ENCODE measurements around the gene M1AP.
A peak's percentile ranks its signal among the peaks of the same experiment; 100 is the strongest.
"Not testable (repeated sequence)": the region's sequence is repeated elsewhere in the genome, so short reads cannot be mapped to it uniquely, and the experiment has no call there.

Gene M1AP

DNA sequence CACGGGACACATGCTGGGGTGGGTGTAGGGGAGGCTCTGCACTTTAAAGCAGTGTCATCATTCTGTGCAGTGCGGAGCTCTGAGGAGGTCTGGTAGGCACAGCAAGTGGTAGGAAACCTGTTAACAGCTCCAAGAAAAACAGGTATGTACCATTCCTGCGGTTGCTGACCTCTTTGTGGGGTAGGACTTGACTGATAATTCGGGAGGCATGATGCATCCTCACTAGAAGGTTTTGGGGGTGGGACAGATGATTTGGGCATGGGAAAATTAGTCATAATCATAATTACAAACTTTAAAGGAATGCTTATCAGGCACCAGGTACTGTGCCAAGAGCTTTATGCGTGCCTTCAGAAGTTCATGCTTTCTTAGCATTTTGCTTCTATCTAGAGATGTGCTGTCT lies 83.9 kb downstream of the M1AP start:
- peak; percentile 38 for DNase-seq (ENCODE audit: low spot score)

- DNase-seq (ENCODE audit: low spot score), result no peak
These were observed 85.9 kb downstream of the M1AP start for GRCh38 chr2:74562126-74562775.

DNA sequence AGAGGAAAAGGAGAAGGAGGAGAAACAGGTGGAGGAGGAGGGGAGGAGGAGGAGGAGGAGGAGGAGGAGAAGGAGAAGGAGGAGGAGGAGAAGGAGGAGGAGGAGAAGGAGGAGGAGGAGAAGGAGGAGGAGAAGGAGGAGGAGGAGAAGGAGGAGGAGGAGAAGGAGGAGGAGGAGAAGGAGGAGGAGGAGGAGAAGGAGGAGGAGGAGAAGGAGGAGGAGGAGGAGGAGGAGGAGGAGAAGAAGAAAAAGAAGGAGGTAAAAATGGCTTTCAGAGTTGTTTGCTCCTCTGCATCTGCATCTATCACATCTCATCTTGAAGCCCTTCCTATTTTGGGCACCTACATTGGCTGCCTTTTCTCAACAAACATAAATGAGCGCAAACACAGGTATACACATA lies 87.1 kb downstream of the M1AP start:
- not testable (repeated sequence) for DNase-seq (ENCODE audit: low spot score)

- DNase-seq (ENCODE audit: low spot score), result no peak
These were observed 87.5 kb downstream of the M1AP start for GRCh38 chr2:74560591-74560990.

GRCh38 chr2:74559912-74560311 lies 88.2 kb downstream of the M1AP start:
- DNase-seq (ENCODE audit: low spot score), result no peak

GRCh38 chr2:74558284-74559230 lies 89.6 kb downstream of the M1AP start:
- DNase-seq (ENCODE audit: low spot score), result no peak

DNA sequence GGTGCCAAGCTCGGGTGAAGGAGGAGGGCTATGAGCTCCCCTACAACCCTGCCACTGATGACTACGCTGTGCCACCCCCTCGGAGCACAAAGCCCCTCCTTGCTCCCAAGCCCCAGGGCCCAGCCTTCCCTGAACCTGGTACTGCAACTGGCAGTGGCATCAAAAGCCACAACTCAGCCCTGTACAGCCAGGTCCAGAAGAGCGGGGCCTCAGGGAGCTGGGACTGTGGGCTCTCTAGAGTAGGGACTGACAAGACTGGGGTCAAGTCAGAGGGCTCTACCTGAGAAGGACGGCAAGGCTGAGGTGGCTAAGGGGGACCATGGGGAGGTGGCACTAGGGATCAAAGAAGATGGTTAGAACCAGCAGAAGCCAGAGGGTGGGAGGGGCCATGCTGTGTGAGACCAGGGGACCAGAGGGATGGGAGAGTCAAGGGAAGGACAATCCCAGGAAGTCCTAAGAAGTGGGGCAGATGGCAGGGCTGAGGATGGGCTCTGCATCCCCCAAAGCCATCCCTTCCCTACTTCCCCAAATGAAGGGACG lies 91.2 kb downstream of the M1AP start:
- DNase-seq (ENCODE audit: low spot score), result no peak

- DNase-seq (ENCODE audit: low spot score), result no peak
These were observed 92.0 kb downstream of the M1AP start for GRCh38 chr2:74556159-74556558.

DNA sequence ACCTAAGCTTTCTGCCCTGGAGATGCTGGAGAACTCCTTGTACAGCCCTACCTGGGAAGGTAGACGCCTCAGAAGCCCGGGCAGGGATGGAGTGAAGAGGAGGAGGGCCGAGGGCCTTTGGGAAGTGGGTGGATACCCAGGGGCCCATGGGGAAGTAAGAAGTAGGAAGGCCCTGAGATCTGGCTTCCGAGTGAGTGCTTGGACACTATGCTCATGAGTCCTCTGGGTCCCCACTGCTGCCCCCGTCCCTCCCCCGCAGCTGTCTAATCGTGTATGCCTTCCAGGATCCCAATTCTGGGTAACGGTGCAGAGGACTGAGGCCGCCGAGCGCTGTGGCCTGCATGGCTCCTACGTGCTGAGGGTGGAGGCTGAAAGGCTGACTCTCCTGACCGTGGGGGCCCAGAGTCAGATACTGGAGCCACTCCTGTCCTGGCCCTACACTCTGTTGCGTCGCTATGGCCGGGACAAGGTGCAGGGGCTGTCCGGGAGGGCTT lies 92.5 kb downstream of the M1AP start:
- no peak for DNase-seq (ENCODE audit: low spot score)

DNA sequence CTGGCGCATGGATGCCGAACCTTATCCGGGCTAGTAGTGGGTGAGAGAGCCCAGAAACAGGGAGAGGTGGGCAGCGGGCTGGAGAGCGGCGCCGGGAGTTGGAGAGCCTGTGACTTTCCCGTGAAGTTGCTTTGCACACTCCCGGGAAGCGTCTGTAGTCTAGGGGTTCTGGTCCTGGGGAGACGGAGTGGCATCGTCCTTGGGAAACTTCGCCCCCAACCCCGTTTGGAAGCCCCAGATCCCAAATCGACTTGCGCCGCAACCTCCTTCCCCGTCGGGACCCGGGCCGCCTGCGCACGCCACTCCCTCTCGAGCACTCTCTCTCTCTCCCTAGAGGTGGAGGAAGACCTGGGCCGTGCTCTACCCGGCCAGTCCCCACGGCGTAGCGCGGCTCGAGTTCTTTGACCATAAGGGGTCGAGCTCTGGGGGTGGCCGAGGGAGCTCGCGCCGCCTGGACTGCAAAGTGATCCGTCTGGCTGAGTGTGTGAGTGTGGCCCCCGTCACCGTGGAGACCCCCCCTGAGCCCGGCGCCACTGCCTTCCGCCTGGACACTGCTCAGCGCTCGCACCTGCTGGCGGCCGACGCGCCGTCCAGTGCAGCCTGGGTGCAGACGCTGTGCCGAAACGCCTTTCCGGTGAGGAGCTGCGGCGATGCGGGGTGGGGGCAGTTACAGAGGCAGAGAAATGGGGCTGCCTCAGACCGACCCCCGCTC lies 93.2 kb downstream of the M1AP start:
- DNase-seq (ENCODE audit: low spot score), result peak; percentile 72

- DNase-seq (ENCODE audit: low spot score), result peak; percentile 95
These were observed 94.0 kb downstream of the M1AP start, which contains the start of the genes DOK1 and LOXL3 for GRCh38 chr2:74553892-74554819. Gene DOK1, plus strand, starts transcription at chr2:74554720. Its CDS starts 35 bp downstream, at chr2:74554755. Gene LOXL3, minus strand, starts transcription at chr2:74553942. Its CDS starts 1,308 bp downstream, at chr2:74552634.

DNA sequence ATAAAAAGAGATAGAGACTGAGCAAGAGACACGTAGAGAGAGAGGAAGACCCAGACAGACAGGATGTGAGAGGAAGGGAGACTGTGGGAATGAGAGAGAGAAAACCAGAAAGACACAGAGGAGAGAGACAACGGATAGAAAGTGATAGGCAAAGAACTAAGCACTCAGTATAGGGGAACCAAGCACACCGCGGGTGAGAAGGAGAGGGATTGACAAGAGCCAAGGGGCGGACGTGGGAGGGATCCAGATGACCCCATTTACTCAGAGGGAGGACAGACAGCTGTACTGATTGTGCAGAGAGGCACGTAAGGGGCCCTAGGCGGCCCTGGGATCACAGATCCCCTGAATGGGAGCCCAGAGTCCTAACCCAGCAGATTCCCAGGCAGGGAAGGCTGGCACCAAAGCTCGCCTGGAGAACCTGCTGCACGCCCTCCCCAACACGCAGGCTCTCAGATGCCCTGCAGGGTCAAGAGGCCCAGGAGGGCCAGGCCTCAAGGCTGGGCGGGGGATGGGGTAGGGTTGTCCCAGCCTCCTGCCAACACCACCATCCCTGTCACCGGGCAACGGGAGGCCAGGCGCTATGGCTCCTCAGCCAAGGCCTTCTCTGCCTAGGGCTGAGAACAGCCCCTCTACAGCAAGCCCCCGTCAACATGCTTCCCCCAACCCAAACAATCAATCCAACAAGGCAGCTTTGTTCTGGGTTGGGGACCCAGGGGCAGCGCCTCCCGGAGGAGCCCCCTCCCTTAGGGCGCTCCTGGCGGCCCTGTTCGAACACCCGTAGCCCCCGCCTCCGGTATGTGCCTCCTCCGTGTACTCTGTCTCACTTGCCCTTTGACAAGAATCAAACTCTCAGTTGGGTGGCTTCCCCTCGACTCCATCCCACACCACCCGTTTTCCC lies 95.0 kb downstream of the M1AP start:
- no peak for DNase-seq (ENCODE audit: low spot score)

- DNase-seq (ENCODE audit: low spot score), result no peak
These were observed 95.9 kb downstream of the M1AP start for GRCh38 chr2:74551942-74552913.

DNA sequence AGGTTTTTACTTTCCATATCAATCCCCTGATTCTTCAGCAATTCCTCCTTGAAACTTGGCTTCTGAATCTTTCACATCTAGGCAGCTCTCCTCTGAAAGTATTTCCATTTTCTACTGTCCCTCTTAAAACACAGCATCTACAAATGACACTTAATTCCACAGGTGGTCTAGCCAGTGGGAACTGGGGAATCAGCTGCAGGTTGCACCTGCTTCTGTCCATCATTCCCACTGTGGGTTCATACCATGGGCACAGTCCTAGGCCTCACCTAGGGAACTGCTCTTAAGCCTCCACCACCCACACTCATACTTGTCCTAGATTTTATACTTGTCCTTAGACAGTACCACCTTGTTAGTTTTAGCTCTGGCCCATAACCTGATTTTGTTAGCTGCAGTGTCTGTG lies 96.6 kb downstream of the M1AP start:
- DNase-seq (ENCODE audit: low spot score), result no peak

DNA sequence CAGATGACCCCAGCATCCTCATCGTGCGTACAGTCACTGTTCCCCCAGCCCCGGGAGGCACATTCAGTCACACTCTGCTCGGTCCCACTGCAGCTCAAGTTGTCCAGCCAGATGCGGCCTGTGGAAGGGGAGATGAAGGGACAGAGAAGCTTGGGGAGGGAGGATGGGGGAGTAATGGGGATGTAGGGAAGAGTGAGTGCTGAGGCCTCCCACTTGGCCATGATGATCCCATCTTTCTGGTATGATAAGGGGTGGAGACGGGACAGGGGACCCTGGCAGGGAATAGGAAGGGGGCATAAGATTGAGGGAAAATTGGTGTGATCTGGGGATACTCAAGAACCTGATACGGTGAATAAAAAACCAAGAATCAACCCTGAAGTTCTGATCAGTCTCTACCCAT lies 97.9 kb downstream of the M1AP start:
- DNase-seq (ENCODE audit: low spot score), result no peak

GRCh38 chr2:74548900-74549826 lies 99.0 kb downstream of the M1AP start:
- peak; percentile 91 for DNase-seq (ENCODE audit: low spot score)

DNA sequence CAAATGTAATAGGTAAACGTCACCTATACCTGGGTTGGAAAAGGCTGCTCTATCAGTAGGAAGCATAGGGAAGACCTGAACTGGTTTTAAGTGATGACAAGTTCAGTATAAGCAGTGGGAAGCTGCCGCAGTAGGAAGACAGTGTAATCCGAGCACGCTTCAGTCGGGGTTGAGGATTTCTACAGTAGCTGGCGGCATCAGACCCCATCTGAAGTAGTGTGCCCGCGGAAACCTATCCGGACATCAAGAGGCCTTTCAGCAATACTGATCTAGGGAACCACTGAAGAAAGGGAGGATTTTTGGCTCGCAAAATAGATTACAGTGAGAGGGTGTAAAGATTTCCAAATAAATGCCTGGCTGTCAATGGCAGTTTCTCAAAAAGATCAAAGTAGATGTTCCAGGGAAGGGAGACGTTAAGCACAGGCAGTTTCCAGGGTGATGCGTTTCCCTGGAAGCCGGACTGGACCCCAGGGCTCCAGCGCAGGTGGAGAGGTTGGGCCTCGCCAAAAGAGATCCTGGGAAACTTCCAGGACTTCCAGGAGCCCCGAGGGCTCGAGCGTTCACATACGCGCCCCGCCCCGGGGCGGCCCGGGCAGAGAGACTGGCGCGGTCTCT lies 99.7 kb downstream of the M1AP start:
- DNase-seq (ENCODE audit: low spot score), result no peak

Data from GM03348 (cell line).